Activated CD8-positive, alpha-beta T cell treated with anti-CD3 and anti-CD28 coated beads for 36 hours (primary cell): Measurements from ENCODE around the gene PSMB3. TPM values are rescaled to one million over a fixed set of nuclear protein-coding genes. Genes with fewer than 3 reads are reported as not detected.

ENCODE experiments used
- ATAC-seq: fragments of 200-7000 bp; cut with Tn5 transposase; one replicate; pipeline ENCODE4 v1.10.0; 2021; ENCODE audit warnings: mild to moderate bottlenecking, moderate library complexity
- CTCF ChIA-PET: fragments of 350-600 bp; sonication (Branson Sonifier 250); formaldehyde crosslinking; loops from one replicate; lab custom pipeline; 2021; ENCODE audit warnings: antibody characterized with exemption; lab: Charles Lee
- POLR2A ChIA-PET: fragments of 350-600 bp; sonication (Branson Sonifier 250); formaldehyde crosslinking; loops from one replicate; lab custom pipeline; 2021; ENCODE audit warnings: antibody characterized with exemption; lab: Charles Lee
- DNase-seq: peaks from one replicate; pipeline ENCODE4 v3.0.0-alpha.2; 2020
- H3K27ac Mint-ChIP-seq: one replicate; pipeline ENCODE4 v1.8.0; 2021; ENCODE audit warnings: mild to moderate bottlenecking, mixed read lengths
- H3K27me3 Mint-ChIP-seq: one replicate; pipeline ENCODE4 v1.8.0; 2021; ENCODE audit warnings: mixed read lengths
- H3K36me3 Mint-ChIP-seq: one replicate; pipeline ENCODE4 v1.8.0; 2021; ENCODE audit warnings: low read depth, mixed read lengths
- H3K4me1 Mint-ChIP-seq: one replicate; pipeline ENCODE4 v1.8.0; 2021; ENCODE audit warnings: low read depth, mixed read lengths
- H3K4me3 Mint-ChIP-seq: one replicate; pipeline ENCODE4 v1.8.0; 2021; ENCODE audit warnings: mild to moderate bottlenecking, moderate library complexity, mixed read lengths
- H3K9me3 Mint-ChIP-seq: one replicate; pipeline ENCODE4 v1.8.0; 2021; ENCODE audit warnings: mixed read lengths
- CTCF ChIP-seq: fragments of 200-600 bp; IDR thresholded peaks from one replicate; pipeline ENCODE4 v1.8.0; 2022; ENCODE audit warnings: antibody characterized with exemption, mild to moderate bottlenecking
- intact Hi-C: fragments of 100-400 bp; cut with micrococcal nuclease; formaldehyde crosslinking; loops from one replicate; pipeline ENCODE4 v1.10.0; 2022
- total RNA-seq, 2 experiments: library from RNA; stranded (reverse); gene quantifications; one replicate each; pipeline ENCODE4 v1.2.3, GENCODE V29; 2021

Gene PSMB3
- total RNA-seq, 2 experiments from 2014 or later: 275 to 279 TPM

- Mint-ChIP-seq H3K27me3 (no peaks in the 10 kb centered on the region), H3K36me3 (peaks cover 27% of the 10 kb centered on the region), H3K9me3 (no peaks in the 10 kb centered on the region), H3K27ac (peak overlapping the region; percentile 82), H3K4me3 (peak overlapping the region; percentile 89), H3K4me1 (peaks cover 66% of the 10 kb centered on the region)
- no peak for ATAC-seq
- ChIA-PET CTCF (interaction anchor here (1.2 to 9.4 kb wide), 4 partner anchors 13 to 65 kb away, joined by 4 to 160 read pairs (median 30); partner anchors contain the start of gene EPOP), POLR2A (interaction anchor here (0.6 to 2.5 kb wide), 3 partner anchors 27 to 54 kb away, joined by 3 to 13 read pairs (median 4); no protein-coding TSS in a partner anchor)
- no peak for TF ChIP-seq CTCF
- intact Hi-C loops: loop anchor here (5.0 kb wide), 1 partner anchor 35 kb away; no protein-coding TSS in a partner anchor
- DNase-seq: no peak
Measured at GRCh38 chr17:38732376-38733281, 19.9 kb upstream of the PSMB3 start.

- Mint-ChIP-seq H3K4me1 (peaks cover 58% of the 10 kb centered on the region), H3K9me3 (no peaks in the 10 kb centered on the region), H3K36me3 (peaks cover 20% of the 10 kb centered on the region), H3K4me3 (peak overlapping the region; percentile 17), H3K27ac (peak overlapping the region; percentile 82), H3K27me3 (no peaks in the 10 kb centered on the region)
- ATAC-seq (no peak), DNase-seq (no peak)
- no peak for TF ChIP-seq CTCF
- ChIA-PET POLR2A (interaction anchor here (2.3 kb wide), 1 partner anchor 57 kb away, joined by 10 read pairs; the partner anchor contains the start of gene EPOP), CTCF (interaction anchor here (0.6 to 9.4 kb wide), 12 partner anchors 12 to 125 kb away, joined by 3 to 160 read pairs (median 14); partner anchors contain the start of genes EPOP and PSMB3)
- intact Hi-C loops: loop anchor here (5.0 kb wide), 1 partner anchor 36 kb away; no protein-coding TSS in a partner anchor
Measured at GRCh38 chr17:38733282-38733981, 19.1 kb upstream of the PSMB3 start.

GRCh38 chr17:38733982-38734973 lies 18.3 kb upstream of the PSMB3 start:
- H3K27ac Mint-ChIP-seq: peak overlapping the region; percentile 82
- intact Hi-C loops: loop anchor here (5.0 kb wide), 1 partner anchor 37 kb away; no protein-coding TSS in a partner anchor
- peaks cover 49% of the 10 kb centered on the region for H3K4me1 Mint-ChIP-seq
- DNase-seq (peak; percentile 64), ATAC-seq (peak; percentile 18)
- ChIA-PET POLR2A (interaction anchor here (0.6 to 2.3 kb wide), 7 partner anchors 10 to 214 kb away, joined by 3 to 10 read pairs (median 3); partner anchors contain the start of genes EPOP and MLLT6), CTCF (interaction anchor here (0.6 to 9.4 kb wide), 26 partner anchors 11 to 642 kb away, joined by 3 to 160 read pairs (median 5); partner anchors contain the start of genes EPOP and PSMB3)
- H3K27me3 Mint-ChIP-seq: no peaks in the 10 kb centered on the region
- no peaks in the 10 kb centered on the region for H3K9me3 Mint-ChIP-seq
- TF ChIP-seq CTCF: peak; percentile 63
- peak overlapping the region; percentile 2 for H3K4me3 Mint-ChIP-seq
- peaks cover 15% of the 10 kb centered on the region for H3K36me3 Mint-ChIP-seq
